ENCODE measurements around the gene TYMS. TPM values are rescaled to one million over a fixed set of nuclear protein-coding genes. Genes with fewer than 3 reads are reported as not detected.

TYMS gene
- total RNA-seq, 1 experiment from 2014 or later, result 140 TPM

DNA sequence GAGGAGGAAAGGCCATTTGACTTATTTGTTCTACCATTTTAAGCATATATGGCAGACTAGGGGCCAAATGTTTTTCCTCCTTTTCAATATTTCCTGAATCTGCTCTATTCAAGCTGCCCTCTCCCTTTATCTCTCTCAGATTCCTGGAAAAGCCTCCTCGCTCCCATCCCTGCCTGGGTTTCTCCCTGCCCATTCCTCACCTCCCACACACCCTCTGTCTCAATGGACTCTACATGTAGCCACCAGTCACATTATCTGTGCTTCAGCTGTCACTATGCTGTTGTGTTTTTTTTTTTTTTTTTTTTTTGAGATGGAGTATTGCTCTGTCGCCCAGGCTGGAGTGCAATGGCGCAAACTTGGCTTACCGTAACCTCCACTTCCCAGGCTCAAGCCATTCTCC lies 22.9 kb downstream of the TYMS start:
- Mint-ChIP-seq H3K9me3 (no peaks in the 10 kb centered on the region), H3K36me3 (ENCODE audit: insufficient read depth in 1 of 3, low read depth in 3 of 3) (peaks cover 10 to 73% (median 50%) of the 10 kb centered on the region in 3 experiments; a peak in 6 of 7 replicates), H3K4me1 (peaks cover 1 to 2% of the 10 kb centered on the region in 2 experiments), H3K27ac (no peak overlapping the region), H3K27me3 (ENCODE audit: low read depth) (0 out of 2 replicates have a peak, but pooled peaks cover under 1% of the 10 kb centered on the region), H3K4me3 (no peak overlapping the region)
- Histone ChIP-seq H2BK15ac (ENCODE audit: low read depth, low read length) (no peak overlapping the region), H2BK12ac (ENCODE audit: insufficient read length, low read depth, low read length) (no peak overlapping the region), H2BK5ac (ENCODE audit: insufficient read length, low read length) (no peak overlapping the region), H3T11ph (ENCODE audit: low read length) (no peak overlapping the region), H3K4me2 (ENCODE audit: insufficient read depth, insufficient read length, low read length) (no peak overlapping the region), H2AFZ (ENCODE audit: low read length) (no peak overlapping the region), H3K4me1 (ENCODE audit: insufficient read depth, low read length) (no peaks in the 10 kb centered on the region), H4K91ac (ENCODE audit: insufficient read length, low read depth, low read length) (no peak overlapping the region), H3K4ac (ENCODE audit: low read depth, low read length) (no peak overlapping the region), H2BK120ac (ENCODE audit: low read depth, low read length, poor library complexity, severe bottlenecking) (no peak overlapping the region), H2BK20ac (ENCODE audit: low read depth, low read length, poor library complexity, severe bottlenecking) (no peak overlapping the region), H4K5ac (ENCODE audit: insufficient read length, low read depth, low read length) (no peak overlapping the region), H3K27ac (ENCODE audit: insufficient read length, low read depth, low read length) (no peak overlapping the region), H3K23me2 (ENCODE audit: insufficient read length, low read depth, low read length, poor library complexity, severe bottlenecking) (no peaks in the 10 kb centered on the region), H3K9me3 (ENCODE audit: control insufficient read depth, low read depth, low read length) (no peaks in the 10 kb centered on the region), H3K27me3 (ENCODE audit: insufficient read depth, low read length) (no peaks in the 10 kb centered on the region), H3K14ac (ENCODE audit: insufficient read depth, low read length) (no peak overlapping the region), H3K56ac (ENCODE audit: insufficient read length, low read depth, low read length) (no peak overlapping the region), H4K20me1 (ENCODE audit: control insufficient read depth, insufficient read depth, insufficient read length) (no peaks in the 10 kb centered on the region), H3K79me1 (ENCODE audit: insufficient read depth, low read depth, low read length, poor library complexity, severe bottlenecking) (no peaks in the 10 kb centered on the region), H2AK5ac (ENCODE audit: insufficient read length, low read length) (no peak overlapping the region), H3K9ac (ENCODE audit: extremely low read depth, insufficient read length, low read length) (no peak overlapping the region), H3K18ac (ENCODE audit: insufficient read length, low read depth, low read length) (no peak overlapping the region), H4K8ac (replicated peaks; ENCODE audit: insufficient read length, low read depth, low read length) (no peak overlapping the region), H3K23ac (ENCODE audit: insufficient read length, low read depth, low read length) (no peak overlapping the region), H3K79me2 (ENCODE audit: insufficient read depth, low read length) (no peaks in the 10 kb centered on the region)
- no CpG with 5 or more reads among the region's 4 CpGs for WGBS (ENCODE audit: extremely low coverage, insufficient read length, low lambda C conversion rate)
- no peak for DNase-seq
- TF ChIP-seq, protein P1, sequence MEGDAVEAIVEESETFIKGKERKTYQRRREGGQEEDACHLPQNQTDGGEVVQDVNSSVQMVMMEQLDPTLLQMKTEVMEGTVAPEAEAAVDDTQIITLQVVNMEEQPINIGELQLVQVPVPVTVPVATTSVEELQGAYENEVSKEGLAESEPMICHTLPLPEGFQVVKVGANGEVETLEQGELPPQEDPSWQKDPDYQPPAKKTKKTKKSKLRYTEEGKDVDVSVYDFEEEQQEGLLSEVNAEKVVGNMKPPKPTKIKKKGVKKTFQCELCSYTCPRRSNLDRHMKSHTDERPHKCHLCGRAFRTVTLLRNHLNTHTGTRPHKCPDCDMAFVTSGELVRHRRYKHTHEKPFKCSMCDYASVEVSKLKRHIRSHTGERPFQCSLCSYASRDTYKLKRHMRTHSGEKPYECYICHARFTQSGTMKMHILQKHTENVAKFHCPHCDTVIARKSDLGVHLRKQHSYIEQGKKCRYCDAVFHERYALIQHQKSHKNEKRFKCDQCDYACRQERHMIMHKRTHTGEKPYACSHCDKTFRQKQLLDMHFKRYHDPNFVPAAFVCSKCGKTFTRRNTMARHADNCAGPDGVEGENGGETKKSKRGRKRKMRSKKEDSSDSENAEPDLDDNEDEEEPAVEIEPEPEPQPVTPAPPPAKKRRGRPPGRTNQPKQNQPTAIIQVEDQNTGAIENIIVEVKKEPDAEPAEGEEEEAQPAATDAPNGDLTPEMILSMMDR (conservative IDR thresholded peaks at IDR 0.05), result no peak
